AG09319 (cell line): ENCODE data around the gene CBLB.

Experiments used
- DNase-seq: peaks from one replicate; pipeline ENCODE4 v3.0.0-alpha.2; 2010; ENCODE audit warnings: low read depth; ENCODE audit errors: extremely low read depth
- TF ChIP-seq, protein P1 (sequence below): IDR thresholded peaks from 2 replicates; pipeline ENCODE4 v1.5.1; 2011; ENCODE audit warnings: low read depth, mild to moderate bottlenecking, inconsistent platforms, low read length, moderate library complexity

The CBLB gene

DNA sequence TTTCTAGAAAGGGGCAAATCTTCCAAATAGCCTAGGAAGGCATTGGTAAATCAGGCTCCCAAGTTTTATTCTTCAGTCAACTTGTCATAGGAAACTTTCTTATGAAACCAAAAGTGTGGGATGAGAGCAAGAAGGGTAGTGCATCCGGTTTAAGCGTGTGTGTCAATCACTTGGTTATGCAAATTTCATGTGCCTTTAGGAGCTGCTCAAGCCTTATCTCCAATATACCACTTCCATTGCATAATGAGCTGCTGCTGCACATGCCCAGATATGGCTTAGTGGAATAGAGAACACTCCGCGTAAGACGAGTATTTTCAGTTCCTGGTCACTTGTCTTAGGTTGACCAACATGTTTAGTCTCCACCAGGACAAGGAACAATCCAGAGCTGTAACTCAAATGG, 242.1 kb downstream of the CBLB start:
- TF ChIP-seq, protein P1, sequence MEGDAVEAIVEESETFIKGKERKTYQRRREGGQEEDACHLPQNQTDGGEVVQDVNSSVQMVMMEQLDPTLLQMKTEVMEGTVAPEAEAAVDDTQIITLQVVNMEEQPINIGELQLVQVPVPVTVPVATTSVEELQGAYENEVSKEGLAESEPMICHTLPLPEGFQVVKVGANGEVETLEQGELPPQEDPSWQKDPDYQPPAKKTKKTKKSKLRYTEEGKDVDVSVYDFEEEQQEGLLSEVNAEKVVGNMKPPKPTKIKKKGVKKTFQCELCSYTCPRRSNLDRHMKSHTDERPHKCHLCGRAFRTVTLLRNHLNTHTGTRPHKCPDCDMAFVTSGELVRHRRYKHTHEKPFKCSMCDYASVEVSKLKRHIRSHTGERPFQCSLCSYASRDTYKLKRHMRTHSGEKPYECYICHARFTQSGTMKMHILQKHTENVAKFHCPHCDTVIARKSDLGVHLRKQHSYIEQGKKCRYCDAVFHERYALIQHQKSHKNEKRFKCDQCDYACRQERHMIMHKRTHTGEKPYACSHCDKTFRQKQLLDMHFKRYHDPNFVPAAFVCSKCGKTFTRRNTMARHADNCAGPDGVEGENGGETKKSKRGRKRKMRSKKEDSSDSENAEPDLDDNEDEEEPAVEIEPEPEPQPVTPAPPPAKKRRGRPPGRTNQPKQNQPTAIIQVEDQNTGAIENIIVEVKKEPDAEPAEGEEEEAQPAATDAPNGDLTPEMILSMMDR = no peak
- DNase-seq = no peak

DNA sequence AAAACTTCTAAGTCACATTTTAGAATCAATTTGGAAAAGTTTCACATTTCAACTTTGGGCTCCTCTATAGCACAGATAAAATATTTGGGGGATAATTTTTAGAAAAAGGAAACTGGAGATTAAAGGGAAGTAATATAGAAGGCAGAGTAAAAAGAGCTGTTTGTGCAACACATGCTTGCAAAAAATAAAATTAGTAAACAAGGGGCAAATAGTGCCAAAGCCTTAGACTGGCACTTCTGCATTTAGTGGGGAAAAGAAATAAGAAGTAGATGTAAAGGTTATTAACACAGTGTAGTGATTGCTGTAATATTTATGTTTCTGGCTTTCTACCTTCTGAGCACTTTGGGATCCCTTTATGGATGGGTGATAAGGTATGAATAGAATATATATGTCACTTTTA, 246.6 kb downstream of the CBLB start:
- no peak for DNase-seq
- TF ChIP-seq, protein P1 = no peak

DNA sequence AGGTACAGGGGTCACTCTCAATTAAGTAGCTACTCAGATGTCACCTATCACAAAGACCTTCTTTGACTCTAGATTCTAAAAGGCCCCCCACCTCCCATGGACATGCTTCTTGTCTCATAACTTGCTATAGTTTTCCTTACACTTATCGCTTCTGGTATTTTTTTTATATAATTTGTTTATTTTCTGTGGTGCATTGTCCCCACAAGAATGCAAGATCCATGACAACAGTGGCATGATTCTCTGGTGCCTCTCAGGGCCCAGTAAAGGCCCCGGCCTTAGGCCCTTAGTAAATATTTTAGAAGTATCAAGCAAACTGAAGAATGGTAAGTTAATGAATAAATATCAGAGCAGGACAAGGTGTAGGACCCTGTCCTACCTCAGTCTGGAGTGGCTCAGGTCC, 248.6 kb downstream of the CBLB start:
- DNase-seq = no peak
- TF ChIP-seq, protein P1 = no peak

DNA sequence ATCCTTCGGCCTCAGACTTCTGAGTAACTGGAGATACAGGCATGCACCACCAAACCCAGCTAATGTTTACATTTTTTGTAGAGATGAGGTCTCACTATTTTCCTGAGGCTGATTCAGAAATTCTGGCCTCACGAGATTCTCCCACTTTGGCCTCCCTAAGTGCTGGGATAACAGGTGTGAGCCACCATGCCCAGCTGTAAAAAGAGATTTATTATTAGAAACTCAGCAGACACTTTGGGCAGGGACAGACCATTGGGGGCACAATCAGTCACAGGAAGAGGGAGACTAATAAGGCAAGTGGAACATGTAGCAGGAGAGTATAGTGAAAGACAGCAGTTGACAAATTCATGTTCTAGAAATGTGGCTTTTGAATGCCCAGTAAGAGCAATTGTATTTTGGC, 249.2 kb downstream of the CBLB start:
- no peak for DNase-seq
- TF ChIP-seq, protein P1 = no peak

DNA sequence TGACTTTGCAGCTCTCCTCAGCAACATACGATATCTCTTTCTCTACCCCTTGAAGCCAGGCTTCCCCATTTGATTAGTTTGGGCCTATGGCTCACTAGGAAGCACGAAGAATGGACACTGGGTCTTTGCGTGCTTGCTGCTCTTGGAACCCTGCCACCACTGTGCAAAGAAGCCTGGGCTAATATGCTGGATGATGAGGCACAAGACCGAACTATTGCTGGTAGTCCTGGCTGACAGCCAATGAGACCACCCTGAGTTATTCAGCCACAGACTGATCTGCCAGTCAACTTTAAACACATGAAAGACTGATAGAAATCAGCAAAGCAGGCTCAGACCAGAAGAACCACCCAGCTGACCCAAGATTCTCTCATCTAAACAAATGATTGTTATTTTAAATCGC, 250.3 kb downstream of the CBLB start:
- no peak for DNase-seq
- TF ChIP-seq, protein P1 = no peak

DNA sequence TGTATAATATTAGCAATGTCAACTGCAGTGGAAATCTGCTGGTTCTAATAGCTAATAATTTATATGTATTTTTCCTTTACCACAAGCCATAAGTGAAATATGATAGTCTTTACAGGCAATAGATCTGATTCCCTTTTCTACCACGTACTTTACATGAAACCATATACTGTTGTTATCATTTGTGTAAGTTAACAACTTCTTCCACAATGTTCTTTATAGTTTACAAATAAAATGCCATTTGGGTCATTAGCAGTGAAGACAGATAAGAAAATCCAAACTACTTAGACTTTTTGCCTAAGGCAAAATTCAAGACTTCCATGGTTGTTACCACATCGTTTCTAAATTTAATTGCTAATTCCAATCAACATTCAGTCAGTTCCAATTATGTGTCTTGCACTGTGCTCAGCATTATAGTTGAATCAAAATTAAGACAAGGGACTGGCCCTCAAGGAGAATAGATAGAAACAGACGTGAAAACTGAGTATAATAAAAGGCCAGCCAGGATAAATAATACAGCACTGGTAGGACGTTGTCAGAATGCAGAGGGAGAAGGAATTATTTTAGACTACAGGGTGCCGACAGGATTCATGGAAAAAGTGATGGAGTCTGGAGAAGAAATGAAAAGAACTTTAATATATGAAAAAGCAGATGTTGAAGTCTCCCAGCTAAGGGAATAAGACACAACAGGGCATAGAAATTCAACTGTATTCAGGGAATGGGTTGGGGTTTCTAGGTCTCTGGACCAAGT, 252.3 kb downstream of the CBLB start:
- DNase-seq = no peak
- TF ChIP-seq, protein P1 = no peak

DNA sequence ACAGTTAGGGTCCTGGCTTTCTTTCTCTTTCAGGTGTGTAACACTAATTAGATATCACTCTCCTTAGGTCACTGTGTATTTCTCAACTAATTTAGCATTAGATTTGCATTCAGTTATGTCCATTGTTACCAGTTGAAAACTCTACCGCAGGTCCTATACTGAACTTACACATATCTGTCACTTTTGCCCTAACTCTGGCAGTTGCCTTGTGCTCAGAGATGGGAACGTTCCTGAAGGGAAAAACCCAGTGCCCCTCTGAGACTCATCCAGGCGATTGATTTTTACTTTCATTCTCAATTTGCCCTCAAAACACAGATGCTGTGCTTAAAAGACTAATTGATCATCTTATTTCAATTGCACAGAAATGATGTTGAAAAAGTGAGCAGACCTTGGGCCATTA, 253.0 kb downstream of the CBLB start:
- TF ChIP-seq, protein P1 = no peak
- no peak for DNase-seq
